HEK293T (cell line): ENCODE results near the gene GALNT18.

Source experiments
- CTCF ChIA-PET: fragments of 350-600 bp; formaldehyde crosslinking; extraction: SDS; loops from one replicate; lab custom pipeline; 2021; ENCODE audit warnings: antibody characterized with exemption, inconsistent platforms; lab: Yijun Ruan, JAX
- POLR2A ChIA-PET: fragments of 350-600 bp; formaldehyde crosslinking; extraction: SDS; loops from one replicate; lab custom pipeline; 2020; ENCODE audit warnings: antibody characterized with exemption, inconsistent platforms; lab: Yijun Ruan, JAX
- DNase-seq: peaks from one replicate; pipeline ENCODE4 v3.0.0; 2012; ENCODE audit warnings: mixed read lengths; ENCODE audit errors: extremely low spot score
- ARNT ChIP-seq: fragments of 450-650 bp; IDR thresholded peaks from 2 replicates; pipeline ENCODE4 v1.6.1; 2017; ENCODE audit warnings: mild to moderate bottlenecking
- BHLHE40 ChIP-seq: fragments of 450-650 bp; IDR thresholded peaks from 2 replicates; pipeline ENCODE4 v1.6.1; 2016; ENCODE audit warnings: mild to moderate bottlenecking, moderate library complexity, borderline replicate concordance
- CTBP1 ChIP-seq: fragments of 450-650 bp; IDR thresholded peaks from 2 replicates; pipeline ENCODE4 v1.6.1; 2016; ENCODE audit warnings: borderline replicate concordance
- ELF4 ChIP-seq: fragments of 450-650 bp; IDR thresholded peaks from 2 replicates; pipeline ENCODE4 v1.6.1; 2017; ENCODE audit warnings: antibody characterized with exemption
- FOXA1 ChIP-seq: fragments of 450-650 bp; IDR thresholded peaks from 2 replicates; pipeline ENCODE4 v1.6.1; 2016; ENCODE audit warnings: mild to moderate bottlenecking
- FOXK2 ChIP-seq: fragments of 450-650 bp; IDR thresholded peaks from 2 replicates; pipeline ENCODE4 v1.6.1; 2016; ENCODE audit warnings: mild to moderate bottlenecking
- FOXM1 ChIP-seq: fragments of 450-650 bp; IDR thresholded peaks from 2 replicates; pipeline ENCODE4 v1.6.1; 2017; ENCODE audit warnings: mild to moderate bottlenecking, borderline replicate concordance
- HDGF ChIP-seq: fragments of 450-650 bp; IDR thresholded peaks from 2 replicates; pipeline ENCODE4 v1.6.1; 2017; ENCODE audit warnings: antibody characterized with exemption, borderline replicate concordance
- L3MBTL2 ChIP-seq: fragments of 450-650 bp; conservative IDR thresholded peaks from 2 replicates; pipeline ENCODE4 v1.6.1; 2016; ENCODE audit warnings: mild to moderate bottlenecking
- LEF1 ChIP-seq: fragments of 450-650 bp; IDR thresholded peaks from 2 replicates; pipeline ENCODE4 v1.6.1; 2017; ENCODE audit warnings: mild to moderate bottlenecking, borderline replicate concordance
- NFRKB ChIP-seq: fragments of 450-650 bp; IDR thresholded peaks from 2 replicates; pipeline ENCODE4 v1.6.1; 2016; ENCODE audit warnings: mild to moderate bottlenecking, moderate library complexity
- PKNOX1 ChIP-seq: fragments of 450-650 bp; IDR thresholded peaks from 2 replicates; pipeline ENCODE4 v1.6.1; 2016
- SP1 ChIP-seq: fragments of 450-650 bp; IDR thresholded peaks from 2 replicates; pipeline ENCODE4 v1.6.1; 2017
- SUZ12 ChIP-seq: fragments of 450-650 bp; IDR thresholded peaks from 2 replicates; pipeline ENCODE4 v1.6.1; 2016; ENCODE audit warnings: mild to moderate bottlenecking
- TARDBP ChIP-seq: fragments of 450-650 bp; IDR thresholded peaks from 2 replicates; pipeline ENCODE4 v1.6.1; 2016
- ZNF384 ChIP-seq: fragments of 450-650 bp; IDR thresholded peaks from 2 replicates; pipeline ENCODE4 v1.6.1; 2016

The GALNT18 gene

GRCh38 chr11:11621573-11622339 is at the start of gene GALNT18:
Gene GALNT18 (minus strand): TSS chr11:11622005.
- CTCF ChIA-PET = interaction anchor here (0.6 to 1.0 kb wide), 5 partner anchors 13 to 391 kb away, joined by 3 read pairs; no protein-coding TSS in a partner anchor
- POLR2A ChIA-PET = interaction anchor here (0.8 to 1.3 kb wide), 5 partner anchors 8 to 813 kb away, joined by 3 to 4 read pairs (median 3); partner anchors contain the start of gene EIF4G2
- TF ChIP-seq FOXM1 (no peak), PKNOX1 (peak; percentile 98)
- DNase-seq = peak; percentile 98

GRCh38 chr11:11670574-11670973 is 48.8 kb upstream of the GALNT18 start:
- ChIA-PET CTCF (no interaction called here), POLR2A (no interaction called here)
- no peak for TF ChIP-seq SP1
- no peak for TF ChIP-seq L3MBTL2
- TF ChIP-seq FOXK2 = no peak
- TF ChIP-seq LEF1 = no peak
- TF ChIP-seq SUZ12 = no peak
- no peak for TF ChIP-seq TARDBP
- no peak for TF ChIP-seq ZNF384
- no peak for TF ChIP-seq NFRKB
- no peak for TF ChIP-seq FOXA1
- no peak for TF ChIP-seq HDGF
- DNase-seq = no peak

GRCh38 chr11:11669233-11669846 is 47.5 kb upstream of the GALNT18 start:
- no peak for TF ChIP-seq FOXK2
- TF ChIP-seq FOXM1 = no peak
- TF ChIP-seq FOXA1 = no peak
- no peak for TF ChIP-seq NFRKB
- no peak for TF ChIP-seq BHLHE40
- TF ChIP-seq TARDBP = no peak
- TF ChIP-seq LEF1 = no peak
- no peak for TF ChIP-seq PKNOX1
- no peak for TF ChIP-seq L3MBTL2
- no peak for TF ChIP-seq HDGF
- POLR2A ChIA-PET = no interaction called here
- CTCF ChIA-PET = interaction anchor here (0.6 kb wide), 2 partner anchors 54 to 516 kb away, joined by 3 read pairs; no protein-coding TSS in a partner anchor
- DNase-seq = peak; percentile 27

- TF ChIP-seq SUZ12 = no peak
- DNase-seq = no peak
- ChIA-PET POLR2A (no interaction called here), CTCF (no interaction called here)
Measured at GRCh38 chr11:11668781-11669180, 47.0 kb upstream of the GALNT18 start.

- CTCF ChIA-PET = no interaction called here
- DNase-seq = no peak
- POLR2A ChIA-PET = no interaction called here
- no peak for TF ChIP-seq FOXK2
- TF ChIP-seq LEF1 = no peak
- no peak for TF ChIP-seq NFRKB
- TF ChIP-seq ARNT = no peak
- no peak for TF ChIP-seq BHLHE40
- TF ChIP-seq TARDBP = no peak
- no peak for TF ChIP-seq ZNF384
- no peak for TF ChIP-seq PKNOX1
- TF ChIP-seq HDGF = no peak
Measured at GRCh38 chr11:11668274-11668673, 46.5 kb upstream of the GALNT18 start.

GRCh38 chr11:11667056-11667455 is 45.3 kb upstream of the GALNT18 start:
- ChIA-PET CTCF (no interaction called here), POLR2A (no interaction called here)
- DNase-seq = no peak
- TF ChIP-seq L3MBTL2 = no peak
- no peak for TF ChIP-seq LEF1
- no peak for TF ChIP-seq ZNF384
- no peak for TF ChIP-seq NFRKB
- no peak for TF ChIP-seq FOXA1
- no peak for TF ChIP-seq TARDBP
- TF ChIP-seq CTBP1 = no peak
- no peak for TF ChIP-seq ELF4
- no peak for TF ChIP-seq SP1
- TF ChIP-seq BHLHE40 = no peak
- no peak for TF ChIP-seq SUZ12
- no peak for TF ChIP-seq ARNT

GRCh38 chr11:11665407-11665806 is 43.6 kb upstream of the GALNT18 start:
- DNase-seq = no peak
- ChIA-PET POLR2A (no interaction called here), CTCF (no interaction called here)
- TF ChIP-seq SP1 (no peak), PKNOX1 (peak; percentile 49)
